Ectodermal cell (in vitro differentiated cells): Measurements from ENCODE around the gene ANKRD18B. TPM values are rescaled to one million over a fixed set of nuclear protein-coding genes. Genes with fewer than 3 reads are reported as not detected.
"Not testable (repeated sequence)": the region's sequence is repeated elsewhere in the genome, so short reads cannot be mapped to it uniquely, and the experiment has no call there.

ENCODE experiments used
- H3K27ac ChIP-seq: 2 replicates; pipeline ENCODE4 v1.7.0; 2013; ENCODE audit warnings: mild to moderate bottlenecking, low read depth, low read length; ENCODE audit not compliant: insufficient read depth, poor library complexity, severe bottlenecking
- H3K27me3 ChIP-seq: 2 replicates; pipeline ENCODE4 v1.7.0; 2013; ENCODE audit warnings: mild to moderate bottlenecking, low read length; ENCODE audit not compliant: insufficient read depth, control insufficient read depth, poor library complexity, severe bottlenecking
- H3K36me3 ChIP-seq: one replicate; pipeline ENCODE4 v1.7.0; 2013; ENCODE audit warnings: low read length; ENCODE audit not compliant: control insufficient read depth, insufficient read depth
- H3K4me1 ChIP-seq: one replicate; pipeline ENCODE4 v1.7.0; 2013; ENCODE audit warnings: low read length; ENCODE audit not compliant: control insufficient read depth, insufficient read depth
- H3K4me3 ChIP-seq: 2 replicates; pipeline ENCODE4 v1.7.0; 2013; ENCODE audit warnings: low read depth, low read length, control low read depth; ENCODE audit not compliant: insufficient read depth
- H3K9me3 ChIP-seq: 2 replicates; pipeline ENCODE4 v1.7.0; 2013; ENCODE audit warnings: mild to moderate bottlenecking, low read length, moderate library complexity; ENCODE audit not compliant: control insufficient read depth
- WGBS, 2 experiments: methylation state at CpG; one replicate each; pipeline ENCODE4 v1.1.7; 2013; ENCODE audit warnings: missing lambda C conversion rate in 2 of 2; 5-methylcytosine and 5-hydroxymethylcytosine counted together
- polyA plus RNA-seq, 4 experiments: library from polyadenylated mRNA; stranded (reverse); fragments of 50-300 nt; gene quantifications; one replicate each; pipeline ENCODE4 v1.2.3, GENCODE V29; 2013

The ANKRD18B gene
- 15.9 TPM for polyA plus RNA-seq (2013, experiment 1 of 4)
- 14.4 TPM for polyA plus RNA-seq (2013, experiment 2 of 4)
- 10.4 TPM for polyA plus RNA-seq (2013, experiment 3 of 4)
- polyA plus RNA-seq (2013, experiment 4 of 4) = 14.9 TPM

DNA sequence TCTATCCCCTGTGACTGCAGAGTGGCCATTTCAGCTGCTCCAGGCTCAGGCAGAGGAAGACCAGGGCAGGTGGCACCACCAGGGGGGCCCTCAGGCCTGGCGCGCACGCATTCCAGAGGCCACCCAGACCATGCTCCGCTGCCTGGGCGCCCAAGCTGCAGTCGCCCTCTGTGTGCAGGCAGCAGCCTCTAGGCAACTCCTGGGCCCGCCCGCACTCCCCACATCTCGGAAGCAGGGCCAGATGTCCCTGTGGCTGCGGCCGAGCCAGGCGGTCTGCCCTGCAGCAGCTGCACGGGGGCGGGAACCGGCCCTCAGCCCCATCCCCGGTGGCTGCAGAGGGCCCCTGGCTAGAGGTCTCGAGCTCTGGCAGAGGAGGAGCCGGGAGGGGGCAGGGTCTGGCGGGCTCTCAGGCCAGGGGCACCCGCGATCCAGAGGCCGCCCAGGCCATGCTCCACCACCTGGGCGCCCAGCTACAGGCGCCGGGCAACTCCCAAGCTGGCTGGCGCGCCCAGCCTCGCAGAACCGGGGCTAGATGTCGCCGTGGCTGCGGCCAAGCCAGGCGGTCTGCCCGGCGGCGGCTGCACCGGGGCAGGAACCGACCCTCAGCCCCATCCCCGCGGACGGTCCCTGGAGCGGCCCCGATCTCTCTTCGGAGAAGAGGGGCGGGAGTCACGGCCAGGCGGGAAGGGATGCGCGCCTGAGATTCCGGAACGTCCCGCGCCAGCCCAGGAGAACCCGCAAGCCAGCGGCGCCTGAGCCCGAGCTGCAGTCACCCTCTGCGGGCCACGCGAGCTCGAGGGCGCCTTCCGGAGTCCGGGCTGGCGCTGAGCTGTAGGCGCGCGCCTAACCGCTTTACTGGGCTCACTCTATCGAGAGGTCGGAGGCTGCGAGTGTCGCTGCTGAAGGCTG lies at the start of gene ANKRD18B:
Gene ANKRD18B, plus strand, starts transcription at position 855 of the 909 bp plus-strand sequence. CDS start 239 bp downstream, outside the sequence.
- peak within 1 kb of the TSS; percentile 75 for H3K4me3 ChIP-seq
- not testable (repeated sequence) for H3K9me3 ChIP-seq, H3K4me1 ChIP-seq, H3K27ac ChIP-seq, H3K36me3 ChIP-seq, H3K27me3 ChIP-seq
- 0% methylated on average over 73 of the region's 73 CpGs for WGBS, 2 experiments

DNA sequence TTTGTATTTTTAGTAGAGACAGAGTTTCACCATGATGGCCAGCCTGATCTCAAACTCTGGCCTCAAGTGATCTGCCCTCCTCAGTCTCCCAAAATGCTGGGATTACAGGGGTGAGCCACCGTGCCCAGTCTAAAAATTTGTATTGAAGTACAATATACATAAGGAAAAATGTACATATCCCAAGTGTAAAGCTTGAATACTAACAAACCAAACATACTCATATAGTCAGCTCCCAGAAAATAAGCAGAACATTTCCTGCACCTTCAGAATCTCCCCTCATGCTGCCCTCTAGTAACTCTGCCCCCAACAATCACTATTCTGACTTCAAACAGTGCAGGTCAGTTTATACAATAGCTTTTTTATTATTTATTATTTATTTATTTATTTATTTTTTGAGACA lies 48.7 kb upstream of the ANKRD18B start:
- H3K4me1 ChIP-seq = no peaks in the 10 kb centered on the region
- H3K27me3 ChIP-seq = no peaks in the 10 kb centered on the region
- no peaks in the 10 kb centered on the region for H3K9me3 ChIP-seq
- no peaks in the 10 kb centered on the region for H3K36me3 ChIP-seq
- no peak overlapping the region for H3K27ac ChIP-seq
- 100% methylated on average over 1 of the region's 1 CpG; no CpG with 5 or more reads in 1 of the 2 experiments for WGBS, 2 experiments
- H3K4me3 ChIP-seq = no peak overlapping the region

DNA sequence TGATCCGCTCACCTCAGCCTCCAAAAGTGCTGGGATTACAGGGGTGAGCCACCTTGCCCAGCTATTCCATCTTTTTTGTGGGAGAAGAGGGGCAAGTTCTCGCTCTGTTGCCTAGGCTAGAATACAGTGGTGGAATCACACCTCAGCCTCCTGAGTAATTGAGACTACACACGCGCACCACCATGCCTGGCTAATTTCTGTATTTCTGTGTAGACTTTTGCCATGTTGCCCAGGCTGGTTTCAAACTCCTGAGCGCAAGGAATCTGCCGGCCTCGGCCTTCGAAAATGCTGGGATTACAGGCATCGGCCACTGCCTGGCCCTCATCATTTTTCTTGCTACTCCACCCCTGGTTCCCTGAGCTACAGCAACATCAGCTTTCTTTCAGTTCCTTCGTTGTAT lies 47.5 kb upstream of the ANKRD18B start:
- H3K36me3 ChIP-seq = no peaks in the 10 kb centered on the region
- H3K4me3 ChIP-seq = no peak overlapping the region
- H3K9me3 ChIP-seq = no peaks in the 10 kb centered on the region
- H3K27me3 ChIP-seq = no peaks in the 10 kb centered on the region
- no peaks in the 10 kb centered on the region for H3K4me1 ChIP-seq
- H3K27ac ChIP-seq = no peak overlapping the region
- 93% methylated on average over 10 of the region's 10 CpGs for WGBS, 2 experiments

DNA sequence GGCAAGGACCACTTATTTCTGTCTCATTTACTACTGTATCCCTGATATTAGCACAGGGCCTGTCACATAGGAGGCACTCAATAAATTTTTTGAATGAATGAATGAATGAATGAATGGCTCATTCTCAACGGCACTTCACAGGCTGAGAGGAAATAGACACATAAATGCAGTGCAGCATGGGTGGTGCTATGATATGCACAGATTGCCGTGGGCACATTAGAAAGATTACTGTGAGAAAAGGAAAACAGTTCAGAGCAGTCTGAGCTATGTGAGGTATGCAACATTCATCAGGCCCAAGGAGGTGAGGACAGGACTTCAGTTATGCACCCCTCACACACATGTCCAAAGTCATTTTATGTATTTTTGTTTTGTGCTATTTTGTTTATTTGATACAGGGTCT lies 43.9 kb upstream of the ANKRD18B start:
- Histone ChIP-seq H3K27me3 (no peaks in the 10 kb centered on the region), H3K4me1 (no peaks in the 10 kb centered on the region), H3K36me3 (no peaks in the 10 kb centered on the region), H3K4me3 (no peak overlapping the region), H3K27ac (no peak overlapping the region), H3K9me3 (no peaks in the 10 kb centered on the region)
- 93 to 96% methylated on average over 2 of the region's 2 CpGs for WGBS, 2 experiments

DNA sequence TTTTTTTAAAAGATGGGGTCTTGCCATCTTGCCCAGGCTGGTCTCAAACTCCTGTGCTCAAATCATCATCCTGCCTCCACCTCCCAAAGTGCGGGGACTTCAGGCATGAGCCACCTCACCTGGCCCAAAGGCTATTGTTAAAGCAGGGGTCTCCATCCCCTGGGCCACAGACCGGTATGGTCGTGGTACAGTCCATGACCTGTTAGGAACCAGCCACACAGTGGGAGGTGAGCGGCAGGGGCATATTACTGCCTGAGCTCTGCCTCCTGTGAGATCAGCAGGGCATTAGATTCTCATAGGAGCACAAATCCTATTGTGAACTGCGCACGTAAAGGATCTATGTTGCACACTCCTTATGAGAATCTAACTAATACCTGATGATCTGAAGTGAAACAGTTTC lies 43.1 kb upstream of the ANKRD18B start:
- Histone ChIP-seq H3K36me3 (no peaks in the 10 kb centered on the region), H3K27me3 (no peaks in the 10 kb centered on the region), H3K4me3 (no peak overlapping the region), H3K27ac (no peak overlapping the region), H3K4me1 (no peaks in the 10 kb centered on the region), H3K9me3 (no peaks in the 10 kb centered on the region)
- WGBS, 2 experiments = 93 to 95% methylated on average over 6 of the region's 6 CpGs

DNA sequence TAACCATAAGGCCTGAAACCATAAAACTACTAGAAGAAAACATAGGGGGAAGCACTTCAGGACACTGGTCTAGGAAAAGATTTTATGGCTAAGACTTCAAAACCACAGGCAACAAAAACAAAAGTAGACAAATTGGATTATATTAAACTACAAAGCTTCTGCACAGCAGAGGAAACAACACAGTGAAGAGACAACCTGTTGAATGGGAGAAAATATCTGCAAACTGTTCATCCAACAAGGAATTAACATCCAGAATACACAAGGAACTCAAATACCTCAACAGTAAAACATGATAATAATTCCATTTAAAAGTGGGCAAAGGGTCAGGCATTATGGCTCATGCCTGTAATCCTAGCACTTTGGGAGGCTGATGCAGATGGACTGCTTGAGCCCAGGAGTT lies 38.7 kb upstream of the ANKRD18B start:
- H3K9me3 ChIP-seq, H3K4me1 ChIP-seq, H3K27me3 ChIP-seq, H3K36me3 ChIP-seq, H3K27ac ChIP-seq, H3K4me3 ChIP-seq: not testable (repeated sequence)

DNA sequence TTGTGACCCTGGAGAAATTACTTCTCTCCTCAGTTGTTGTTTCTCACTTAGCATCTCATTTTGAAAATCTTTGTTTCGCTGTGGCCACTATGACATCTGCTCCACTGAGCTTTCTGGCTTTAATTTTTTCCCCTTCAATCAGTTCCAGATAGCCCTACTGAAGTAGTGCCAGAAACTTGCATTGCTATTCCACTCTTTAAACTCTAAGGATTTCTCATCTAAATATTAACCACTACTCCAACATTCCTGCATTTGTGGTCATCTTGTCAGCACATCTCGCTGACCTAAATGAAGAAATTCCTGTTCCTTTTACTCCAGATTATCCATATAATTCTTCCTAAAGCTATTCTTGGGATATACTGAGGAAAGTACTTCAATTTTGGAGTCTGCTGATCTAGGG lies 35.0 kb upstream of the ANKRD18B start:
- WGBS, 2 experiments = 83 to 93% methylated on average over 2 of the region's 2 CpGs
- Histone ChIP-seq H3K9me3 (no peaks in the 10 kb centered on the region), H3K27me3 (no peaks in the 10 kb centered on the region), H3K4me1 (no peaks in the 10 kb centered on the region), H3K27ac (no peak overlapping the region), H3K36me3 (no peaks in the 10 kb centered on the region), H3K4me3 (no peak overlapping the region)

DNA sequence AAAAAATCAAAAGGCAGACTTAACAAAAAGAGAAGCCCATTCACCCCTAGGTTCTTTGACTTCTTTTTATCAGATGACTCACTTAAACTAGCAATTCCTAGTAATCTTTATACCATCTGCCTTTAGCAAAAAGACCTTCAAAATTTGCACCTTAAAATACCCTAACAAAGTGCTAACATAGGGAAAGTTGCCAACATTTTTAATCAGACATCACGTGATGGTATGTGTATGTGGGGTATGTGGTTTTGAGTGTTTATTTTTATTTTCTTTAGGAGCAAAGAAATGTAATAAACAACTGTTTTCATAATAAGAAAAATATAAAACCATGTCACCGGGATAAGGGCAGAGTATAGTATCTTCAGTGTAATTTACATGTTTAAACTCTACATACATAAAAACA lies 30.2 kb upstream of the ANKRD18B start:
- not testable (repeated sequence) for H3K36me3 ChIP-seq, H3K27ac ChIP-seq, H3K9me3 ChIP-seq, H3K27me3 ChIP-seq, H3K4me1 ChIP-seq, H3K4me3 ChIP-seq
- whole genome bisulfite sequencing, 2 experiments = no CpG with 5 or more reads among the region's 2 CpGs

DNA sequence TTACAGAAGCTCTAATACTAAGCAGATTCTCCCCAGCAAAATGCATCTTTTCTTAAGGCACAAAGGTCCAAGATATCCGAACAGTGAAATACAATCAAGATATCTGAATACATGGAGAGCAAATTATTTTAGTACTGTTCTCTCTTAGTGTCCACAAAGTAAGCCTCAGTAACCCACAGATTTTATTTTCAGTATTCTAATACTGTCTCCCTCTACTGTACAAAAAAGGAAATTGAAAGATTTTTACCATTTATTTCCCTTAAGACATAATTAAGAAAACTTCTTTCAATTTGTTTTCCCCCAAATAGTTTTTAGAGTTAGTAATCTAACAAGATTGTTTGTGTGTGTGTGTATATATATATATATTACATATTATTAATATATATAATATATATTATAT lies 25.7 kb upstream of the ANKRD18B start:
- H3K9me3 ChIP-seq = no peaks in the 10 kb centered on the region
- H3K4me1 ChIP-seq = no peaks in the 10 kb centered on the region
- no peaks in the 10 kb centered on the region for H3K36me3 ChIP-seq
- 56 to 60% methylated on average over 1 of the region's 1 CpG for WGBS, 2 experiments
- H3K4me3 ChIP-seq = no peak overlapping the region
- H3K27ac ChIP-seq = no peak overlapping the region
- no peaks in the 10 kb centered on the region for H3K27me3 ChIP-seq

DNA sequence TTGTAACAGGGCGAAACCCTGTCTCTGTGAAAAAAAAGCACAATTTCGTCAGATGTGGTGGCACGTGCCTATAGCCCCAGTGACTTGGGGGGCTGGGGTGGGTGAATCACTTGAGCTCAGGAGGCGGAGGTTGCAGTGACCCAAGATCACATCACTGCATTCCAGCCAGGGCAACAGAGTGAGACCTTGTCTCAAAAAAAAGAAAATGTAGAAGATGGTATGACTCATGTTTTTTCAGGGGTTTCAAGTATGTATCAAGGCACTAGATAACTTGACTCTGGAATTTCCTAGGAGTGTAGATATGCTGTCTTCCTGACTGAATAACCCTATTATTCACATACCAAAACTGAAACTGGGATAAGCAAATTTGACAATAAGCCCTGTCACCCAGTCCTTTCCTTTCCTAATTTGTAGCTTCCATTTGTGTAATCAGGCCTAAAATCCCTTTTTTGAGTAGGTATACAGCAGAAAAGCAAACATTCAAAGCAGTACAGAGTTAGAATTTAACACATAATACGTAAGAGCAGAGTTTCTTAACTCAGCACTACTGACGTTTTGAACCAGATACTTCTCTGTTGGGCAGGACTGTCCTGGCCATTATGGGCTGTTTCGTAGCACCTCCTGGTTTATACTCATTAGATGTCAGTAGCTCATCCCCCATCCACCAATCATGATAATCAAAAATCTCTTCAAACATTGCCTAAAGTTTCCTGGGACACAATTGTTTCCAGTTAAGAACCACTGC lies 17.3 kb upstream of the ANKRD18B start:
- WGBS, 2 experiments = 73 to 77% methylated on average over 7 of the region's 7 CpGs

More for the DNA sequence above, 17.3 kb upstream of the ANKRD18B start:
- Histone ChIP-seq H3K4me1 (no peaks in the 10 kb centered on the region), H3K4me3 (no peak overlapping the region), H3K27ac (no peak overlapping the region), H3K27me3 (no peaks in the 10 kb centered on the region), H3K36me3 (no peaks in the 10 kb centered on the region), H3K9me3 (no peaks in the 10 kb centered on the region)
